NOMO-1 (cell line): ENCODE measurements around the gene PLCB2.

ENCODE experiments used
- DNase-seq, 2 experiments: peaks; one replicate each; lab custom pipeline; 2025; ENCODE audit not compliant: unreplicated experiment in 2 of 2; lab: John Stamatoyannopoulos, UW

PLCB2 gene

DNA sequence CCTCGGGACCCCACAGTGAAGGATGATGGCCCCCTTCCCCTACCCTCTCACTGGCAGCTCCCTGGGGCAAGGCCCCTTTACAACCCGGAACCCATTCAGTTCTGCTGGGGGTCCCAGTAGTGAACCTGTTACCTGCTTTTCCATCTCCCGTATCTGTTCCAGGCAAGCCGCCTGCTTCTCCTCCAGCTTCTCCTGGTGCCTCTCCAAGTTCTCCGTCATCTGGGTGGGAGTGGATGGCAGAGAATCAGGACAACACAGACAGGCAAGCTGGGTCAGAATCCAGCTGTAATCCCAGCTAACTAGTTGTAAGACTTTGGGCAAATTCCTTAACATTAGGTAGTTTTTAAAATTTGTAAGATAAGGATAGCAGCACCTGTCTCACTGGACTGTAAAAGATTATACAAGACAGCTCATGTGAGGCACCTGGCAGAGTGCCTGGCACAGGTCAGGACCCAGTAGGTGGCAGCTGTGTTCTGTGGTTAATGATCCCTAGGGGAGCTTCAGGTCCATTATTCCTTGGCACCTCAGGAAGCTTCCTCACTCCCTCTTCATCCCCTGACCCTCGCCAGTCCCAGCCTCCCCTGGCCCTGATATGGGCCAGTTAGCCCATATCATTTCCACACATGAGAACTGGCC lies 18.5 kb downstream of the PLCB2 start:
- DNase-seq: no peak

GRCh38 chr15:40287968-40288367 lies 19.8 kb downstream of the PLCB2 start:
- no peak for DNase-seq

- DNase-seq: no peak
Observed at GRCh38 chr15:40287505-40287904, 20.2 kb downstream of the PLCB2 start.

GRCh38 chr15:40286794-40287193 lies 20.9 kb downstream of the PLCB2 start:
- no peak for DNase-seq

DNA sequence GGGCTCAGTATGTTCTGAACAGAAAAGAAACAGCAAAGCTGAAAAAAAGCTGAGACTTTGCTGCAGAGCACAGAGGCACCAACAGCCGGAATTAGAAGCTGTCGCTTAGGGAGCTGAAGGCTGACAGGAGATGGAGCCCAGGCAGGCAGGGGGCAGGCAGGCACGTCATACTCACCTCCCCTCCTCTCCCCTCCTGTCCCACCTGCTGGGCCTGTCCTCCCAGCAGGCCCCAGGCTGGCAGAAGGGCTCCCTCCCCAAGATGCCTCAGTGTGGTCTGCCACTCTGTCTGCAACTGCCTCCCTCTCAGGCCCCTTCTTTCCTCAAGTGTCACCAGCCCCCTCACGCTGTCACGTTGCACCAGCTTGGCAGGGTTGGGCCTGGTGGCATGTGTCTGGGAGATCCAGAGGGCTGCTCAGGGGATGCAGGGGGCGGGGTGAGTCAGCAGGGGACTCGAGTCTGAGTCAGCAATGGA lies 21.6 kb downstream of the PLCB2 start:
- no peak for DNase-seq

DNA sequence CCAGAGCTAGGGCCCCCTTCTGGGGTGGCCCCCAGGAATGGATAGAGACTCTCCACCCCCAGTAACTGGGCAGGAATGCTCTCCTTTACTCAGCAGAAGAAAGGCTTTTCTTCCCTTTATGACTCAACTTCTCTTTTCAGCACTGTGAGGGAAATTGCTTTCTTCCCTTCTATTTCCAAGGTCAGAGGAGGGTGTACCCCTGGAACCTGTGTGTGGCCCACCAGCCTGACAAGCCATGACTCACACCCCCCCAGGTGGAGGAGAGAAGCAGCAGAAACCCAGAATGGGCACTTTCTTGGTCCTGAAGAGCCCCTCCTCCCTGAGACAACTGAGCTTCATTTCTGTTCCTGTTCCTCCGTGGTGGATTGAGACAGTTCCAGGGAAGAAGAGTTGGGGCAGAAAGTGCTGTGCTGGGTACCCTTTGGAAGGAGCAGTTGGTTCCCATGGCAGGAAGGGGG lies 22.2 kb downstream of the PLCB2 start:
- DNase-seq: no peak

GRCh38 chr15:40285151-40285550 lies 22.6 kb downstream of the PLCB2 start:
- no peak for DNase-seq

DNA sequence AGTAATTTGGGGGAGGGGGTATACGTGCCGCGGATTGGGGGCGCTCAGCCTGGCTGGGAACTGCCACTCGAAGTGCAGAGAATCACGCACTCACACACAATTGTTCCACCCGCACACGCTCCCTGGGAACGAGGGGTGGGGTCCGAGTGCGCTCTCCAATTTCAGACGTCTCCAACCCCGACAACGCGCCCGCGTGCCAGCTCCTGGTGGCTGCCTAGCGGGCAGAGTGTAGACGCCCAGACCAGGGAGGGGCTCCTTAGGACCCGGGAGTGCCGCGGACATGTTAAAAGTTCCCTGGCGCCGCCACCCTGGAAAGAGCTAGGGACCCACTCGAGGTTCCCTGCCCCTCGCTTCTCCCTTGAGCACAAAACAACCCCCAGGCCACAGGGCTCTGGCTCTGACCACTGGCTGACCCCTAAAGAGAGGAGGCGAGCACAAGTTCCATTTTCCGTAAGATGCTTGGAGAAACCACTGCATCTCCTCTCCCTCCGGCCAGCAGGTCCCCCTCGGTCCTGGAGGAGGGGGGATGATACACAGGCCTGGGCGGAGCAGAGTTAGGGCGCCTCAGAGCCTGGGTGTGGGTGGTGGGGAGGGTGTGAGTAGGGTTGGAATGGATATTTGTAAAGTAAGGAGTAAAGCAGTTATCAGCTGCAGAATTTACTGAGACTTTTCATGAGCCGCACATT lies 24.0 kb downstream of the PLCB2 start:
- no peak for DNase-seq

GRCh38 chr15:40282869-40283614 lies 24.7 kb downstream of the PLCB2 start, which contains the start of gene ANKRD63:
Gene ANKRD63, minus strand, starts transcription at chr15:40283064. Its CDS starts 478 bp downstream, at chr15:40282586.
- DNase-seq: peak; percentile 26 to 30

DNA sequence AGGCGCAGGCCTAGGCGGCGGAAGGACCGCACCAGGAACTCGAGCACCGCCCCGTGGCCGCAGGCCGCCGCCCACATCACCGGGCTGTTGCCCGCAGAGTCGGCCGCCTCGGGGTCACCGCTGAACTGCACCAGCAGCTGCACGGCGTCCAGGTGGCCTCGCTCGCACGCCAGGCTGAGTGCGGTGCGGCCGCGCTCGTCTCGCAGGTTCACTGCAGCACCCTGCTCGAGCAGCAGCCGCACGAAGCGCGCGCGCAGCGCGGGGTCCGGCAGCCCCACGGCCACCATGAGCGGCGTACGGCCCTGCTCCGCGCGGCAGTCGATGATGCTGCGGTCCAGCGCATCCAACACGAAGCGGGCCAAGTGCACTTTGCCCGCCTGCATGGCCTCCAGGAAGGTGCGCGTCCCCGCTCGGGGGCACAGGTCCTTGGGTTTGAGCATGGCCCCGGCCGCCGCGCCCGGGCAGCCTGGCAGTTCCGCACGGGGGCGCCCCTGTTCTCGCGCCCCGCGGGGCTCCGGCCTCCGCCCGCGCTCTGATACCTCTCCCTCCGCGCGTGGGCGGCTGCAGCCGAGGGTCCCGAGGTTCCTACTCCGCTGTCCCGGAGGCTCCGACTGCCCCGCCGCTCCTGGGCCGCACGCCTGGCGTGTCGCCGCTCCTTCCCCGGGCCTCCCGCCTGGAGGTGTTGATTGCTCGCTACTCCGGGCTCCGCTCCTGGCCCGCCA lies 25.4 kb downstream of the PLCB2 start:
- peak; percentile 32 to 64 for DNase-seq

- no peak for DNase-seq
Observed at GRCh38 chr15:40281801-40282146, 26.0 kb downstream of the PLCB2 start.

- DNase-seq: no peak
Observed at GRCh38 chr15:40281057-40281800, 26.5 kb downstream of the PLCB2 start.

DNA sequence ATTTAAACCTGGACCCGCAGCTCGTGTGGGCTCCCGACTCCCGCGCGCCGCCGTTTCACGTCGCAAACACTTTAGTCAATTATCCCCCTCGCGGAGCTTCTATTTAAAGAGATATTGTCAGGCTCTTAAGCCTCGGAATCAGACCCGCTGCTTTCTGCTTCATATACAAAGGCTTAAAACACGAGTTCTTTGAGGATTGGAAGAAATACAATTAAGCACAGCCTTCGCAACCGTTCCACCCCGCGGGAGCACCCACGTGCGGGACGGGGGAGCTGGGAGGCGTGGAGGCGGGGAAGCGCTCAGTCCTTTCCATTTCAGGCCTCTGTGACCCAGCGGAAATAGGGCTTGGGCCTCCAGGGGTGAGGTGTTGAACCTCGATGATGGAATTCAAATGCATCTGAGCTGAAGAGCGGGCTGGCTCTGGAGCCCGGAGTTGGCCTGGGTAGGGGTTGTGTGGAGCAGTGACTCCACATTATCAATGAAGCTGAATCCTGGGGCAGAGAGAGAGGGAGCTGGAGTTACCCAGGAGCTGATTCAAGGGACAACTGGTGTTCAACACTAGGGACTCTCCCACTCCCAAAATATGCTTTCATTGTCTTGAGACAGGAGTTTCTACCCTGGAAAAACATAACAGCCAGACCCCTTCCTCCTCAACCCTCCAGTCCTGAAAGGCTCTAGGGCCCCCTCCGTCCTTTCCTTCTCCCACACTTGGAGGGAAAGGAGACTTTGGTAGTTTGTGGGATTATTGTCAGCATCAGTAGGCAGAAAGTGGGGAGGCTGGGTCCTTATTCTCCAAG lies 27.3 kb downstream of the PLCB2 start:
- DNase-seq: no peak

DNA sequence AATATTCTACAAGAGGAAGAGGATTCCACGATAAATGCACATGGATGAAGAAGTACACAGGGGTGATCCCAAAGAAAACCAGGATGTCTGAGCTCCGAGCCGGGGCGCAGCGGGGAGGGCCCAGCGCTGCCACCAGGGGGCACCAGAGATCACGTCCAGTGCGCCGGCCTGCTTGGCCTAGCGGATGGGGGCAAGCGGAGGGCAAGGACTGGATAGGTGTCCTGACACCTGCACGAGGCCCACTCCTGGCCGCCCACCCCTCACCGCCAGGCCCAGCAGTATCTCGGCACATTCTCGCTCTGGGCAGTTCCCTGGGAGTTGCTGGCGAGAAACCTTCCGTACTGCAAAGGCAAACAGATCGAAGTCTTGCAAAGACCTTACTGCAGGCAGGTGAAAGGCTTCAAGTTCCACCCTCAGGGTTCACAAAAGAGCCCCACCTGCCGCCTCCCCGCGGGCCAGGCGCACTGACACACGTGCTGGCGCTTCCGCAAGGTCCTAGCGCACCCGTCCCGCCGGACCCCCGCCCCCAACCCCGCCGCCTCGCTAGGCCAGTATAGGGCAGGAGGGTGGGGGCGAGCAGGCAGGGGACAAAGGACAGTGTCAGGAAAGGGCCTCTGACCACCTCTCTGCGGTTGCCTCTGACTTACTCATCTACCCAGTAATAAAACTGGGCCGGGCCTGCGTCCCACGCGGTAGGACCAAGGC lies 28.1 kb downstream of the PLCB2 start:
- DNase-seq: peak; percentile 50 to 51

GRCh38 chr15:40278026-40278425 lies 29.7 kb downstream of the PLCB2 start:
- DNase-seq: no peak

DNA sequence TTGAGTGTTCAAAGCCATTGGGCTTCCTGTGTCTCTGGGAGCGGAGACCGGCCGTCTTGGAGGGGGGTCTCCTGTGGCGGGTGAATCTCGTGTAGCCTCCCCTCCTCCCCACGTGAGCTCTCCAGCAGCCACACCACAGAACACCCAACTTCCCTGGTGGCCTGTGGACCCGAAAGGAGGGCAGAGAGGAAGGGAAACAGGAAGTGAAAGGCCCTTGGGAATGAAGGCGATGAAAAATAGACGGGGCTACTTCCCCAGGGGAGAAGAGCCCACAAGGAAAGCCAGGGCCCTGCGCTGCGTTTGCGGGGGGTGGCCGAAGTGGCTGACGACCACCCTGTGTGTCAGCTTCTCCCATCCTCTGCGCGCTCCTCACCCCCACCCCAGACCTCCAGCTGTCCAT lies 30.3 kb downstream of the PLCB2 start:
- DNase-seq: peak; percentile 45 to 59

- no peak for DNase-seq
Observed at GRCh38 chr15:40276927-40277326, 30.8 kb downstream of the PLCB2 start.

DNA sequence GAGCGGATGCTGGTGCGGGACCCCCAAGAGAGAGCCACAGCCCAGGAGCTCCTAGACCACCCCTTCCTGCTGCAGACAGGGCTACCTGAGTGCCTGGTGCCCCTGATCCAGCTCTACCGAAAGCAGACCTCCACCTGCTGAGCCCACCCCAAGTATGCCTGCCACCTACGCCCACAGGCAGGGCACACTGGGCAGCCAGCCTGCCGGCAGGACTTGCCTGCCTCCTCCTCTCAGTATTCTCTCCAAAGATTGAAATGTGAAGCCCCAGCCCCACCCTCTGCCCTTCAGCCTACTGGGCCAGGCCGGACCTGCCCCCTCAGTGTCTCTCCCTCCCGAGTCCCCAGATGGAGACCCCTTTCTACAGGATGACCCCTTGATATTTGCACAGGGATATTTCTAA lies 31.8 kb downstream of the PLCB2 start:
- DNase-seq: no peak

DNA sequence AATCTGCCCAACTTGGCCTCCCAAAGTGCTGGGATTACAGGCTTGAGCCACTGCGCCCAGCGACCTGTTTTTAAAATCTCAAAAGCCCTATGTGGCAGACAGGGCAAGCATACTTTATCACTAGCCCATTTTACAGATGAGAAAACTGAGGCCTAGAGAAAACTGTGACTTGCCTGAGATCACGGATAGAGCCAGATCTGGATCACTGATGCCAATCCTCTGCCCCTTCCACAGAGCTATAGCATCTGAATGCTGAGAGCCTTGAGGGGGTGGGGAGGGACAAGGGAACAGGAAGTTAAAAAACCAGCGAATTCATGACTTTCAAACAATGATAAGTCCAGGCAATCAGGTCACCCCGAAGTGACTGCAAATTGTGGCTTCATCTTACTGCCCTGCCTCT lies 32.2 kb downstream of the PLCB2 start:
- no peak for DNase-seq
